Upper lobe of right lung (tissue), 1 donor: ENCODE measurements around the gene ESR1. TPM values are rescaled to one million over a fixed set of nuclear protein-coding genes. Genes with fewer than 3 reads are reported as not detected.

Experiments used
- ATAC-seq: fragments of 200-7000 bp; cut with Tn5 transposase; one replicate; pipeline ENCODE4 v1.9.1; 2020; ENCODE audit warnings: mild to moderate bottlenecking, moderate library complexity
- DNase-seq: peaks from one replicate; pipeline ENCODE4 v3.0.0-alpha.2; 2020
- H3K27ac ChIP-seq: fragments of 200-600 bp; one replicate; pipeline ENCODE4 v1.8.0; 2022
- H3K27me3 ChIP-seq: fragments of 200-600 bp; one replicate; pipeline ENCODE4 v1.8.0; 2022; ENCODE audit warnings: mild to moderate bottlenecking
- H3K36me3 ChIP-seq: fragments of 200-600 bp; one replicate; pipeline ENCODE4 v1.8.0; 2022
- H3K4me1 ChIP-seq: fragments of 200-600 bp; one replicate; pipeline ENCODE4 v1.8.0; 2022
- H3K4me3 ChIP-seq: fragments of 200-600 bp; one replicate; pipeline ENCODE4 v1.8.0; 2022; ENCODE audit warnings: mild to moderate bottlenecking
- H3K9me3 ChIP-seq: fragments of 200-600 bp; one replicate; pipeline ENCODE4 v1.8.0; 2022
- intact Hi-C: fragments of 100-400 bp; cut with DNase I; formaldehyde crosslinking; loops from one replicate; pipeline ENCODE4 v1.11.0; 2022
- total RNA-seq: library from RNA; stranded (reverse); fragmentation: NEBNext Ultra II Directional; extraction: Animal tissue kit (Norgen Biotek cat#: 25700); gene quantifications from one replicate; pipeline ENCODE4 v1.2.1, GENCODE V29; 2021
- TF ChIP-seq, protein P1 (sequence below): fragments of 200-600 bp; IDR thresholded peaks from one replicate; pipeline ENCODE4 v1.8.0; 2022; ENCODE audit warnings: antibody characterized with exemption
- donor health status: DM: no; HTN: yes; CAD: no; lungs with severe emphysema.

The ESR1 gene
- total RNA-seq, 1 donor from 2014 or later = 5.7 TPM

DNA sequence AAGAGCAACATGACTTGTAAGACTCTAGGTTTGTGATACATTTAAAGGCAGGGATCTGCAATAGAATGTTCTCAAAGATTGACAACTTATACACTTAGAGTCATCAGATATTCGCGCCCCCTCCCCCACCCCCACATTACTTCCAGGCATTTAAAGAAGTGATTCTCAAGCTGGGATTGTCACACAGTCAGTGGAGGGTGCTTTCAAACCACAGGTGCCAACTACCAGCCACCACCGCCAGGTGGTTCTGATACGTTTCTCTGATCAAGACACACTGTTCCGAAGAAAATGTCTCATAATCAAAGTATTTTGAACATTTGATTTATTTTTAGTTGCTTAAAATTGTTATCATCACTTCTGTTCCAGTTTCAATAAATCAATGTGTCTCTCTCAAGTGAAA is 357.5 kb downstream of the ESR1 start:
- intact Hi-C loops = no loop called here
- Histone ChIP-seq H3K27ac (no peak overlapping the region), H3K36me3 (peaks cover 65% of the 10 kb centered on the region), H3K4me1 (no peaks in the 10 kb centered on the region), H3K27me3 (no peaks in the 10 kb centered on the region), H3K9me3 (no peaks in the 10 kb centered on the region), H3K4me3 (no peak overlapping the region)
- ATAC-seq (no peak), DNase-seq (no peak)
- TF ChIP-seq, protein P1, sequence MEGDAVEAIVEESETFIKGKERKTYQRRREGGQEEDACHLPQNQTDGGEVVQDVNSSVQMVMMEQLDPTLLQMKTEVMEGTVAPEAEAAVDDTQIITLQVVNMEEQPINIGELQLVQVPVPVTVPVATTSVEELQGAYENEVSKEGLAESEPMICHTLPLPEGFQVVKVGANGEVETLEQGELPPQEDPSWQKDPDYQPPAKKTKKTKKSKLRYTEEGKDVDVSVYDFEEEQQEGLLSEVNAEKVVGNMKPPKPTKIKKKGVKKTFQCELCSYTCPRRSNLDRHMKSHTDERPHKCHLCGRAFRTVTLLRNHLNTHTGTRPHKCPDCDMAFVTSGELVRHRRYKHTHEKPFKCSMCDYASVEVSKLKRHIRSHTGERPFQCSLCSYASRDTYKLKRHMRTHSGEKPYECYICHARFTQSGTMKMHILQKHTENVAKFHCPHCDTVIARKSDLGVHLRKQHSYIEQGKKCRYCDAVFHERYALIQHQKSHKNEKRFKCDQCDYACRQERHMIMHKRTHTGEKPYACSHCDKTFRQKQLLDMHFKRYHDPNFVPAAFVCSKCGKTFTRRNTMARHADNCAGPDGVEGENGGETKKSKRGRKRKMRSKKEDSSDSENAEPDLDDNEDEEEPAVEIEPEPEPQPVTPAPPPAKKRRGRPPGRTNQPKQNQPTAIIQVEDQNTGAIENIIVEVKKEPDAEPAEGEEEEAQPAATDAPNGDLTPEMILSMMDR = no peak

DNA sequence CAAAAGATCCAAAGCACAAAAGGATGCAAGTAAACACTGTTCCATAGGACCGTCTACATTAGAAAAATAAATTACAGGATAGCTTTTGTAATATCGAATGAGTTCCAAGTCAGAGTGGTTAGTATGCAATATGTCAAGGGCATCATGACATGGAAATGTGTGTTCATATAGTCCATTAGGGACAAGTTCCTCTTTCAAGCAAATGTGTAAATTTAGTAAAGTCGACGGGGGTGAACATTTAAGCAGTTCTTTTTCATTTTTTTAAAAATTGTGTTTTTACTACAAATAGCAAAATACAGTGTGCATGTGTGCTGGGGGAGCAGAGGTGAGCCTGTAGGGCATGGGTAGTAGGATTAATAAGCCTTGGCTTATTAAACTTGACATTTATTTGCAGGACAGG is 359.0 kb downstream of the ESR1 start:
- ATAC-seq (no peak), DNase-seq (no peak)
- no peaks in the 10 kb centered on the region for H3K4me1 ChIP-seq
- no peak overlapping the region for H3K27ac ChIP-seq
- intact Hi-C loops = no loop called here
- no peaks in the 10 kb centered on the region for H3K27me3 ChIP-seq
- H3K4me3 ChIP-seq = no peak overlapping the region
- H3K36me3 ChIP-seq = peaks cover 56% of the 10 kb centered on the region
- TF ChIP-seq, protein P1 = no peak
- H3K9me3 ChIP-seq = no peaks in the 10 kb centered on the region

DNA sequence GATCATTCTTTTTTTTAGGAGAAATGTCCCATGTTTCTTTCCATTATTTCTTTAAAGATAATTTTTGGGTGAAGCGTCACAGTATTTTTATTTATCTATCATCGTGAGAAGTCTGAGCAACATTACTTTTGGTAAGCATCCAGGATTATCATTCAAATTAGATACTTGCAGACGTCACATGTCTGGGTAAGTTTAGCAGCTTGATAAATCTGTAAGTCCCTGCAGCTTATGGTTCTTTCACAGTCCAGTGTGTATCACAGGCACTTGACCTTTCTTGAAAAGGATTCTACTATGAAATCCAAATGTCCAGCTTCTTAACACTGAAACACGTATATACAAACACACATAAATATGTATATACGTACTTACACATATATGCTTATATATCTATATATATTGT is 359.4 kb downstream of the ESR1 start:
- no peak for DNase-seq
- Histone ChIP-seq H3K4me3 (no peak overlapping the region), H3K4me1 (no peaks in the 10 kb centered on the region), H3K36me3 (peaks cover 52% of the 10 kb centered on the region), H3K27me3 (no peaks in the 10 kb centered on the region), H3K9me3 (no peaks in the 10 kb centered on the region), H3K27ac (no peak overlapping the region)
- TF ChIP-seq, protein P1 = no peak
- no peak for ATAC-seq
- intact Hi-C loops = no loop called here

DNA sequence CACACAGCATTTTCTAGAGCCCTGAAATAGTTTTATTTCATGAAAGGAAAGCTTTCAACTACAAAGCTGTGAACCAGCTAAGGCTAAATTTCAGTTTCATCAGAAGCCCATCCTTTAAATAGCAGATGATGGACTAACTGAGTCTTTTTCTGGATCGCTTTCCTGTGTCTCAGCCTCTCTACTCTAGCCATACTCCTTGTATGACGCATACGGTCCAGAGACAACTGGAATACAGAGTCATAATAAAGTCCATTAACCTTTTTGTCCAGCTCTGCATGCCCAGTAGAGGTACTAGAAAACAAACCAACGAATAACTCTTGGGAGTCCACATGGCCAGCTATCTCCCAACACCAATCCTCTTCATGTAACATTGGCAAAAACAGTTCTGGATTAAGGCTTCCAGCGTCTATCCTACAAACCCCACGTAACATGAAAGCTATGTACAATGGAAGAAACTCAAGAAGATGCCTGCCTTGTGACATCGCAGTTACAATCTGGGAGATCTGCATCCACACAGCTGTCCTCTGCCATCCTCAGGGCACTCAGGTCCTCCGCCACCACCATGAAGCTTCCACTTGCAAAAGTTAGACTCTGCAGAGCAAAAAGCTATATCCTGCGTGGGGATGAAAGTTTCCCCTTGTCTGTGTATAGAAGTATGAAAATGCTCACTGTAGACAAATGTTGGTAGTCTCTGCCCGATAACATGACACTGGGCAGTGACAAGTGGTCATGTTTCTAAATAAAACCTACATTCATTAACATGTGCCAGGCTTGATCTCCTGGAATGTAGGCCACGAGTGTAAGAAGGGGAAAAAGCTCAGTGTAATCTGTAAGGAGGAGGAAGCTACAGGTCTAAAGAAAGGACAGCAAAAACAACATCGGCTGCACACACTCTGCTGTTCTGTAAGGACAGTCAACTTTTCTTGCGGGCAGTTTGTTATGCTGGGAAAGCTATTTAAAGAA is 360.4 kb downstream of the ESR1 start:
- H3K36me3 ChIP-seq = peaks cover 48% of the 10 kb centered on the region
- no peak overlapping the region for H3K27ac ChIP-seq
- no peak for DNase-seq

DNA sequence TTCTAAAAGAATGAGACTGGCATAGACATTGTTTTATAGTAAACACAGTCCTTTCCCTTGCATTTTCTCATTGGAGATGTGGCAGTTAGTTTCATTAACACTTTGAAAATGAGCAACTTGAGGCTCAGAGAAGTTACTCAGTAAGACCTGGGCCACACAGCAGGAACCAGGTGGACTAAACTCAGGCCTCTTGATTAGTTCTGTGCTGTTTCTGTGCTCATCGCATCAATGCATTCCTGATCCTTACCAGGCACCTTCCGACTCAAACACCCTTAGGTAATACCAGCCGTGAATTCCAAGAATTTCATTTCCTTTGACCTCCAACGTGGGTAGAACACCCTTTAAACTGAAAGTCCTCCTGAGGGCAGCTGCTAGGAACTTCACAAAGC is 362.8 kb downstream of the ESR1 start:
- no peak overlapping the region for H3K27ac ChIP-seq
- TF ChIP-seq, protein P1 = no peak
- no peak for DNase-seq

More for the DNA sequence above, 360.4 kb downstream of the ESR1 start:
- Histone ChIP-seq H3K4me1 (no peaks in the 10 kb centered on the region), H3K4me3 (no peak overlapping the region), H3K9me3 (no peaks in the 10 kb centered on the region), H3K27me3 (no peaks in the 10 kb centered on the region)
- intact Hi-C loops = no loop called here
- ATAC-seq = no peak
- TF ChIP-seq, protein P1 = no peak

More for the DNA sequence above, 362.8 kb downstream of the ESR1 start:
- no peaks in the 10 kb centered on the region for H3K27me3 ChIP-seq
- no peaks in the 10 kb centered on the region for H3K9me3 ChIP-seq
- no peak for ATAC-seq
- no peak overlapping the region for H3K4me3 ChIP-seq
- no peaks in the 10 kb centered on the region for H3K4me1 ChIP-seq
- peaks cover 54% of the 10 kb centered on the region for H3K36me3 ChIP-seq
- intact Hi-C loops = no loop called here
